HepG2 (cell line): Measurements from ENCODE around the gene ZNF117. TPM values are rescaled to one million over a fixed set of nuclear protein-coding genes. Genes with fewer than 3 reads are reported as not detected.
A peak's percentile ranks its signal among the peaks of the same experiment; 100 is the strongest.

Source experiments
- ATAC-seq: fragments of 200-7000 bp; cut with Tn5 transposase; 3 replicates; pipeline ENCODE4 v1.9.1; 2020; ENCODE audit warnings: mild to moderate bottlenecking, moderate library complexity
- BruUV-seq: library from RNA; stranded (reverse); fragments of 400-500 nt; replicated peaks from 2 replicates; lab custom pipeline; 2021; lab: Mats Ljungman, UMichigan
- CTCF ChIA-PET: fragments of 300-600 bp; formaldehyde crosslinking; extraction: SDS; loops from one replicate; lab custom pipeline; 2021; ENCODE audit warnings: low total read pairs, inconsistent platforms, low intra/inter-chr PET ratio; lab: Yijun Ruan, JAX
- POLR2A ChIA-PET: fragments of 350-600 bp; sonication (Branson Sonifier 250); formaldehyde crosslinking; loops from one replicate; lab custom pipeline; 2020; ENCODE audit warnings: antibody characterized with exemption, inconsistent platforms; lab: Yijun Ruan, JAX
- DNase-seq: peaks from one replicate; pipeline ENCODE4 v3.0.0-alpha.2; 2015; ENCODE audit warnings: low spot score
- FAIRE-seq: peaks from 3 replicates; lab custom pipeline; 2011; peaks lifted over from hg19 to GRCh38; lab: Jason Lieb, UNC
- H2AFZ ChIP-seq: one replicate; pipeline ENCODE4 v1.6.1; 2011; ENCODE audit warnings: low read length, inconsistent platforms
- H3K27ac ChIP-seq: fragments of 300-600 bp; 3 replicates; pipeline ENCODE4 v1.8.0; 2011; ENCODE audit warnings: mixed run types, mild to moderate bottlenecking, mixed read lengths, low read length, inconsistent platforms; ENCODE audit not compliant: insufficient read depth; ENCODE audit errors: extremely low read length
- H3K27me3 ChIP-seq, 2 experiments: fragments of 200-600 bp in 1 of 2; 2 replicates in 1 of 2; 3 replicates in 1 of 2; pipeline versions ENCODE4 v1.6.0 to v1.8.0; 2011; ENCODE audit warnings: low read length in 2 of 2, mild to moderate bottlenecking in 2 of 2, moderate library complexity in 2 of 2, inconsistent platforms in 1 of 2; ENCODE audit not compliant: insufficient read depth in 2 of 2, control insufficient read depth in 1 of 2
- H3K36me3 ChIP-seq, 2 experiments: fragments of 200-600 bp in 1 of 2; replicated peaks in 1 of 2; 2 replicates in 1 of 2; 3 replicates in 1 of 2; pipeline versions ENCODE4 v1.5.1 to v1.8.0; 2011; ENCODE audit warnings: low read length in 2 of 2, inconsistent platforms in 1 of 2; ENCODE audit not compliant: insufficient read depth in 2 of 2, control insufficient read depth in 1 of 2
- H3K4me1 ChIP-seq: 2 replicates; pipeline ENCODE4 v1.5.1; 2012; ENCODE audit warnings: low read length, inconsistent platforms; ENCODE audit not compliant: insufficient read depth
- H3K4me2 ChIP-seq: 2 replicates; pipeline ENCODE4 v1.6.0; 2011; ENCODE audit warnings: low read depth, low read length, inconsistent platforms
- H3K4me3 ChIP-seq, 3 experiments: fragments of 200-600 bp in 1 of 3; sonication (generic), shearing (Covaris generic) in 1 of 3; replicated peaks in 1 of 3; 2 replicates each; pipeline ENCODE4 v1.5.1; 2011 to 2016; ENCODE audit warnings: low read length in 3 of 3, inconsistent platforms in 2 of 3, low read depth in 2 of 3, mild to moderate bottlenecking in 2 of 3, control low read depth in 1 of 3, mixed read lengths in 1 of 3; ENCODE audit not compliant: insufficient read depth in 1 of 3
- H3K79me2 ChIP-seq: one replicate; pipeline ENCODE4 v1.6.1; 2011; ENCODE audit warnings: low read length, inconsistent platforms; ENCODE audit not compliant: insufficient read depth
- H3K9ac ChIP-seq: 2 replicates; pipeline ENCODE4 v1.6.0; 2011; ENCODE audit warnings: mild to moderate bottlenecking, low read depth, low read length, inconsistent platforms; ENCODE audit not compliant: insufficient read depth
- H3K9me3 ChIP-seq: 2 replicates; pipeline ENCODE4 v1.5.1; 2012; ENCODE audit warnings: mild to moderate bottlenecking, low read length
- H4K20me1 ChIP-seq: 2 replicates; pipeline ENCODE4 v1.6.0; 2011; ENCODE audit warnings: inconsistent platforms, mild to moderate bottlenecking, low read length, moderate library complexity; ENCODE audit not compliant: insufficient read depth
- CEBPG ChIP-seq: IDR thresholded peaks from 2 replicates; pipeline ENCODE4 v1.6.1; 2016
- DNMT3B ChIP-seq: conservative IDR thresholded peaks from 2 replicates; pipeline ENCODE4 v1.6.1; 2016; ENCODE audit warnings: missing biosample characterization, control low read depth
- DR1 ChIP-seq: sonication (generic); formaldehyde crosslinking; IDR thresholded peaks from 2 replicates; pipeline ENCODE4 v1.8.0; 2021; ENCODE audit warnings: mild to moderate bottlenecking, missing genetic modification reagents, inconsistent platforms
- HNRNPK ChIP-seq: fragments of 200-400 bp; formaldehyde crosslinking; IDR thresholded peaks from 2 replicates; pipeline ENCODE4 v1.6.1; 2018; ENCODE audit warnings: low read length, low read depth, moderate library complexity, mild to moderate bottlenecking; ENCODE audit not compliant: poor library complexity, severe bottlenecking
- KDM5B ChIP-seq: sonication (generic); formaldehyde crosslinking; IDR thresholded peaks from 2 replicates; pipeline ENCODE4 v1.4.0; 2020; ENCODE audit warnings: missing genetic modification reagents, mild to moderate bottlenecking, borderline replicate concordance
- MYC ChIP-seq: sonication (generic); formaldehyde crosslinking; IDR thresholded peaks from 2 replicates; pipeline ENCODE4 v1.9.0; 2021; ENCODE audit warnings: missing genetic modification reagents, borderline replicate concordance
- ONECUT2 ChIP-seq: sonication (generic); formaldehyde crosslinking; IDR thresholded peaks from 2 replicates; pipeline ENCODE4 v1.4.0; 2020; ENCODE audit warnings: missing genetic modification reagents
- PAX8 ChIP-seq: sonication (generic); formaldehyde crosslinking; IDR thresholded peaks from 2 replicates; pipeline ENCODE4 v1.8.0; 2022; ENCODE audit warnings: mild to moderate bottlenecking, missing genetic modification reagents, borderline replicate concordance
- PLRG1 ChIP-seq: fragments of 450-650 bp; conservative IDR thresholded peaks from 2 replicates; pipeline ENCODE4 v1.6.1; 2016
- TCF12 ChIP-seq, 2 experiments: fragments of 450-650 bp in 1 of 2; sonication (generic) in 1 of 2; formaldehyde crosslinking in 1 of 2; IDR thresholded peaks; 2 replicates each; pipeline versions ENCODE4 v1.6.1 to v1.8.0; 2017 to 2022; ENCODE audit warnings: antibody characterized with exemption in 1 of 2, mild to moderate bottlenecking in 1 of 2, missing genetic modification reagents in 1 of 2, moderate library complexity in 1 of 2
- TCF7 ChIP-seq: sonication (generic); IDR thresholded peaks from 2 replicates; pipeline ENCODE4 v1.6.1; 2016; ENCODE audit warnings: antibody characterized with exemption, low read depth
- ZMYM4 ChIP-seq: sonication (generic); formaldehyde crosslinking; IDR thresholded peaks from 2 replicates; pipeline ENCODE4 v1.8.1; 2023; ENCODE audit warnings: mild to moderate bottlenecking, missing genetic modification reagents
- WGBS: methylation state at CpG from one replicate; pipeline ENCODE4 v1.1.6; 2017; ENCODE audit warnings: low lambda C conversion rate; 5-methylcytosine and 5-hydroxymethylcytosine counted together
- in situ Hi-C: cut with HindIII; loops from 2 replicates; pipeline ENCODE4 v1.10.0; 2017; ENCODE audit warnings: low pct_unique_long_range_greater_than_20kb; ENCODE audit not compliant: extremely low pct_ligation_motif_present
- intact Hi-C: fragments of 100-400 bp; cut with micrococcal nuclease; formaldehyde crosslinking; loops from one replicate; pipeline ENCODE4 v1.10.0; 2022; ENCODE audit not compliant: unreplicated experiment
- polyA plus RNA-seq, 8 experiments: library from polyadenylated mRNA; depleted of rRNA in 3 of 8; stranded (reverse) in 7 of 8; unstranded in 1 of 8; fragments of >200 nt; fragmentation: Illumina TruSeq in 4 of 8; extraction: Trizol in 4 of 8; gene quantifications; 2 replicates each; pipeline versions ENCODE4 v1.2.1 to v1.2.3, GENCODE V29; 2011 to 2016; ENCODE audit warnings: low read depth in 4 of 8, missing spikeins in 1 of 8, mixed read lengths in 1 of 8; ENCODE audit not compliant: insufficient read depth in 1 of 8
- total RNA-seq, 5 experiments: library from RNA; depleted of rRNA; stranded (reverse); fragments of >200 nt; fragmentation: Illumina TruSeq; extraction: Trizol; gene quantifications; 2 replicates each; pipeline ENCODE4 v1.2.3, GENCODE V29; 2016; ENCODE audit warnings: low read depth in 1 of 5
- TF ChIP-seq, protein P1 (sequence below): IDR thresholded peaks from 2 replicates; pipeline ENCODE4 v1.6.1; 2012; ENCODE audit warnings: low read length, improper control_type of control experiment
- TF ChIP-seq, protein P2 (sequence below): sonication (generic); formaldehyde crosslinking; IDR thresholded peaks from 2 replicates; pipeline ENCODE4 v1.4.0; 2020; ENCODE audit warnings: missing genetic modification reagents
- TF ChIP-seq, protein P3 (sequence below): sonication (generic); formaldehyde crosslinking; conservative IDR thresholded peaks from 2 replicates; pipeline ENCODE4 v1.4.0; 2020; ENCODE audit warnings: mild to moderate bottlenecking, missing genetic modification reagents, moderate library complexity

Gene ZNF117
- total and polyA plus RNA-seq, 2 of the 13 experiments (the other 11 are each of a cell fraction or from before 2014, with no cell fraction given), result 6.6 to 20.0 TPM

DNA sequence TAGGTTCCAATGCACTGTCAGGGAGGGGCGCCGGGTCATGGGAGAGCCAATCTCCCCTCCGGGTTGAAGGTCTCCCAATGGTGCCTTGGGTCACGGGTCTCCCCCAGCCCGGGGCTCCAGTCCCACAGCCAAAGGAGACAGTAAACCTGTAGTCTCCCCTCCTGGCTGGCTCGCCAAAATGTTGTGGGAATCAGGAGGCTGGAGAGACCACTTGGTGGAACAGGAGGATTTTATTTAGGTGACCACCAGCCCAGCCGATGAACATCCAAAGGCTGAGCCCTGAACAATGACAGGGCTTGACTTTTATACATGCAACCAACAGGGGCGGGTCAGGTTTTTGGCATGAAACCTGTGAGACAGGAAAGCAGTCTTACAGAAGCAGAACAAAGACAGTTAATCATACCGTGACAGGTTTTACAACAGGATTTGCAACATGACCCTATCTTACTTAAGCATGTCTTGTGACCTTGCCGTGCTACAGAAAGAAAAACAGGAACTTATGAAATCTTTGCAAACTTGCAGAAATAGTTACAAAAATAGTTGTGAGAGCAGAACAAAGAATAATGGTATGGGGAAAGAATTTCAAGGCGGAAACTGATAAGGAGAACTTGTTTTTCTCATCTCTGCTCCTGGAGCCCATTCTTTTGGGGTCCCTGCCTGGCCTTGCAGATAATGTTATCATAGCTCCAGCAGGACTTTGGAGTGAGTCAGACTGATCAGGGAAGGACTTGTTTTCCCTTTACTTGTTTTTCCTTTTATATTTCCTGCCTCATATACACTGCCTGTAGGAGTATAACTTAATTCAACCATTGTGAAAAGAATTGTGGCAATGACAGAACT is 8.5 kb upstream of the ZNF117 start:
- in situ Hi-C loops (no loop called here), intact Hi-C loops (loop anchor here (5.0 kb wide), 1 partner anchor 38 kb away; no protein-coding TSS in a partner anchor)
- BruUV-seq, result no TSS peak
- Histone ChIP-seq H3K4me1 (peaks cover 72% of the 10 kb centered on the region), H2AFZ (no peak overlapping the region), H3K27me3 (no peaks in the 10 kb centered on the region), H3K9ac (peak overlapping the region; percentile 63), H3K4me3 (peak overlapping the region in 1 of 3 experiments; percentile 12; a peak in 2 of 6 replicates), H4K20me1 (no peaks in the 10 kb centered on the region), H3K36me3 (peaks cover 0 to 18% of the 10 kb centered on the region in 2 experiments; a peak in 4 of 5 replicates), H3K4me2 (peak overlapping the region; percentile 84), H3K9me3 (peaks cover 13% of the 10 kb centered on the region; the same call in 1 of the 2 replicates), H3K79me2 (peaks cover 38% of the 10 kb centered on the region), H3K27ac (peak overlapping the region; percentile 90)
- FAIRE-seq (peak; percentile 92), DNase-seq (peak; percentile 98), ATAC-seq (peak; percentile 71)
- POLR2A ChIA-PET, result interaction anchor here (0.9 to 1.3 kb wide), 8 partner anchors 16 to 476 kb away, joined by 3 to 8 read pairs (median 4); no protein-coding TSS in a partner anchor
- CTCF ChIA-PET, result no interaction called here
- 43% methylated on average over 11 of the region's 11 CpGs for WGBS
- no peak for TF ChIP-seq PLRG1
- peak; percentile 93 for TF ChIP-seq TCF7
- no peak for TF ChIP-seq DR1
- TF ChIP-seq HNRNPK, result no peak
- TF ChIP-seq CEBPG, result peak; percentile 96
- TF ChIP-seq TCF12 (IDR thresholded peaks at IDR 0.05), result no peak
- peak; percentile 95; the same call in 1 of the 2 replicates for TF ChIP-seq TCF12 (CRISPR knock-in tag; IDR thresholded peaks at IDR 0.05)
- TF ChIP-seq ZMYM4 (CRISPR knock-in tag), result peak; percentile 50; the same call in 1 of the 2 replicates
- no peak for TF ChIP-seq ONECUT2 (CRISPR knock-in tag)
- TF ChIP-seq DNMT3B (CRISPR knock-in tag), result no peak
- TF ChIP-seq, protein P1, sequence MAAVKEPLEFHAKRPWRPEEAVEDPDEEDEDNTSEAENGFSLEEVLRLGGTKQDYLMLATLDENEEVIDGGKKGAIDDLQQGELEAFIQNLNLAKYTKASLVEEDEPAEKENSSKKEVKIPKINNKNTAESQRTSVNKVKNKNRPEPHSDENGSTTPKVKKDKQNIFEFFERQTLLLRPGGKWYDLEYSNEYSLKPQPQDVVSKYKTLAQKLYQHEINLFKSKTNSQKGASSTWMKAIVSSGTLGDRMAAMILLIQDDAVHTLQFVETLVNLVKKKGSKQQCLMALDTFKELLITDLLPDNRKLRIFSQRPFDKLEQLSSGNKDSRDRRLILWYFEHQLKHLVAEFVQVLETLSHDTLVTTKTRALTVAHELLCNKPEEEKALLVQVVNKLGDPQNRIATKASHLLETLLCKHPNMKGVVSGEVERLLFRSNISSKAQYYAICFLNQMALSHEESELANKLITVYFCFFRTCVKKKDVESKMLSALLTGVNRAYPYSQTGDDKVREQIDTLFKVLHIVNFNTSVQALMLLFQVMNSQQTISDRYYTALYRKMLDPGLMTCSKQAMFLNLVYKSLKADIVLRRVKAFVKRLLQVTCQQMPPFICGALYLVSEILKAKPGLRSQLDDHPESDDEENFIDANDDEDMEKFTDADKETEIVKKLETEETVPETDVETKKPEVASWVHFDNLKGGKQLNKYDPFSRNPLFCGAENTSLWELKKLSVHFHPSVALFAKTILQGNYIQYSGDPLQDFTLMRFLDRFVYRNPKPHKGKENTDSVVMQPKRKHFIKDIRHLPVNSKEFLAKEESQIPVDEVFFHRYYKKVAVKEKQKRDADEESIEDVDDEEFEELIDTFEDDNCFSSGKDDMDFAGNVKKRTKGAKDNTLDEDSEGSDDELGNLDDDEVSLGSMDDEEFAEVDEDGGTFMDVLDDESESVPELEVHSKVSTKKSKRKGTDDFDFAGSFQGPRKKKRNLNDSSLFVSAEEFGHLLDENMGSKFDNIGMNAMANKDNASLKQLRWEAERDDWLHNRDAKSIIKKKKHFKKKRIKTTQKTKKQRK, result no peak
- no peak for TF ChIP-seq PAX8 (CRISPR knock-in tag)
- TF ChIP-seq MYC (CRISPR knock-in tag), result no peak
- TF ChIP-seq, protein P2, sequence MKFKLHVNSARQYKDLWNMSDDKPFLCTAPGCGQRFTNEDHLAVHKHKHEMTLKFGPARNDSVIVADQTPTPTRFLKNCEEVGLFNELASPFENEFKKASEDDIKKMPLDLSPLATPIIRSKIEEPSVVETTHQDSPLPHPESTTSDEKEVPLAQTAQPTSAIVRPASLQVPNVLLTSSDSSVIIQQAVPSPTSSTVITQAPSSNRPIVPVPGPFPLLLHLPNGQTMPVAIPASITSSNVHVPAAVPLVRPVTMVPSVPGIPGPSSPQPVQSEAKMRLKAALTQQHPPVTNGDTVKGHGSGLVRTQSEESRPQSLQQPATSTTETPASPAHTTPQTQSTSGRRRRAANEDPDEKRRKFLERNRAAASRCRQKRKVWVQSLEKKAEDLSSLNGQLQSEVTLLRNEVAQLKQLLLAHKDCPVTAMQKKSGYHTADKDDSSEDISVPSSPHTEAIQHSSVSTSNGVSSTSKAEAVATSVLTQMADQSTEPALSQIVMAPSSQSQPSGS (CRISPR knock-in tag), result peak; percentile 90
- no peak for TF ChIP-seq KDM5B (CRISPR knock-in tag)
- TF ChIP-seq, protein P3, sequence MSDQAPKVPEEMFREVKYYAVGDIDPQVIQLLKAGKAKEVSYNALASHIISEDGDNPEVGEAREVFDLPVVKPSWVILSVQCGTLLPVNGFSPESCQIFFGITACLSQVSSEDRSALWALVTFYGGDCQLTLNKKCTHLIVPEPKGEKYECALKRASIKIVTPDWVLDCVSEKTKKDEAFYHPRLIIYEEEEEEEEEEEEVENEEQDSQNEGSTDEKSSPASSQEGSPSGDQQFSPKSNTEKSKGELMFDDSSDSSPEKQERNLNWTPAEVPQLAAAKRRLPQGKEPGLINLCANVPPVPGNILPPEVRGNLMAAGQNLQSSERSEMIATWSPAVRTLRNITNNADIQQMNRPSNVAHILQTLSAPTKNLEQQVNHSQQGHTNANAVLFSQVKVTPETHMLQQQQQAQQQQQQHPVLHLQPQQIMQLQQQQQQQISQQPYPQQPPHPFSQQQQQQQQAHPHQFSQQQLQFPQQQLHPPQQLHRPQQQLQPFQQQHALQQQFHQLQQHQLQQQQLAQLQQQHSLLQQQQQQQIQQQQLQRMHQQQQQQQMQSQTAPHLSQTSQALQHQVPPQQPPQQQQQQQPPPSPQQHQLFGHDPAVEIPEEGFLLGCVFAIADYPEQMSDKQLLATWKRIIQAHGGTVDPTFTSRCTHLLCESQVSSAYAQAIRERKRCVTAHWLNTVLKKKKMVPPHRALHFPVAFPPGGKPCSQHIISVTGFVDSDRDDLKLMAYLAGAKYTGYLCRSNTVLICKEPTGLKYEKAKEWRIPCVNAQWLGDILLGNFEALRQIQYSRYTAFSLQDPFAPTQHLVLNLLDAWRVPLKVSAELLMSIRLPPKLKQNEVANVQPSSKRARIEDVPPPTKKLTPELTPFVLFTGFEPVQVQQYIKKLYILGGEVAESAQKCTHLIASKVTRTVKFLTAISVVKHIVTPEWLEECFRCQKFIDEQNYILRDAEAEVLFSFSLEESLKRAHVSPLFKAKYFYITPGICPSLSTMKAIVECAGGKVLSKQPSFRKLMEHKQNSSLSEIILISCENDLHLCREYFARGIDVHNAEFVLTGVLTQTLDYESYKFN (CRISPR knock-in tag), result peak; percentile 92
